Stimulated activated CD8-positive, alpha-beta memory T cell treated with anti-CD3 and anti-CD28 coated beads, Interleukin-4, amount 100 ng/mL, for 4 hours (primary cell): ENCODE results near the gene RAB3B.
"Not testable (repeated sequence)": the region's sequence is repeated elsewhere in the genome, so short reads cannot be mapped to it uniquely, and the experiment has no call there.

Experiments
- DNase-seq, 2 donors: peaks; one replicate each; pipeline ENCODE4 v3.0.0-alpha.2; 2020; ENCODE audit warnings: low read depth in 2 of 2, low spot score in 1 of 2

Gene RAB3B

DNA sequence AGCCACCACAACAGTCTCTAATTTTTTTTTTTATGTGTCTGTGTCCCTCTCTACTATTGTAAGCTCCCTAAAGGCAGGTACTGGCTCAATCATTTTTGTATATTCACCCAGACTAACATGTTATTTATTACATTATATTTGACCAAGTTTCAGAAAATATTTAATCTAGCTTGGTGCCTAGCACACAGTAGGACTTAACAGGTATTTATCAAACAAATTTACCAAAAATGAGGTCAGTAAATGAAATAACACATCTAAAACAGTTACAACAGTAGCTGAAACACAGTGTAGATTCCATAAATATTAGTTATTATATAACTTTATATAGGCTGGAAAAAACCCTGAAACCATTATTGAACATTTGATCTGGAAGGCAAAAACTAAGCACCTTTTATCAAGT, 114.7 kb downstream of the RAB3B start:
- no peak for DNase-seq

DNA sequence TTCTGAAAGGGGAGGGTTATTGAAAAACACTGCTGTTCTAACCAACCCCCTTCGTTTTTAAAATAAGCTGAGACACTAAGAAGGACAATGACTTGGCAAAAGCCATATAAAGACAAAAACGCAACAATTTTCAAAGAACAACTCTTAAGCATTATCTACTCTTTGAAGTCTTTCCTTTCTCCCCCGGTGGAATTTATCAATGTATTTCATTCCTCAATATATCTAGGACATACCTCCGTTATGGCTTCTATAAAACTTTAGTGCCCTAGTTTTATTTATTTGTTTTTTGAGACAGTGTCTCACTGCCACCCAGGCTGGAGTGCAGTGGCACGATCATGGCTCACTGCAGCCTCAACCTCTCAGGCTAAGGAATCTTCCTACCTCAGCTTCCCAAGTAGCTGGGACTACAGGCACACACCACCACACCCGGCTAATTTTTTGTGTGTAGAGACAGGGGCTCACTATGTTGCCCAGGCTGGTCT, 115.2 kb downstream of the RAB3B start:
- no peak for DNase-seq

DNA sequence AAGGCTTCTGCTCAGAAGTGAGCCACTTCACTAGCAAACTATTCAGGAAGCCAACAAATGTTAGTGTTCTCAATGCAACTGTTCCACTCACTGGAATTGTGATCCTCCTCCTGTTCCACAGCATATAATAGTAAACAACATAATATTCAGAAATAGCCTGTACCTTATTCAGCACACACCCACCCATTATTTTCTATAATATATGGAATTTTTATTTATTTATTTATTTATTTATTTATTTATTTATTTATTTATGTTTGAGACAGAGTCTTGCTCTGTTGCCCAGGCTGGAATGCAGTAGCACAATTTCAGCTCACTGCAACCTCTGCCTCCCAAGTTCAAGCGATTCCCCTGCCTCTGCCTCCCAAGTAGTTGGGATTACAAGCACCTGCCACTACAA, 117.2 kb downstream of the RAB3B start:
- DNase-seq = not testable (repeated sequence)

DNA sequence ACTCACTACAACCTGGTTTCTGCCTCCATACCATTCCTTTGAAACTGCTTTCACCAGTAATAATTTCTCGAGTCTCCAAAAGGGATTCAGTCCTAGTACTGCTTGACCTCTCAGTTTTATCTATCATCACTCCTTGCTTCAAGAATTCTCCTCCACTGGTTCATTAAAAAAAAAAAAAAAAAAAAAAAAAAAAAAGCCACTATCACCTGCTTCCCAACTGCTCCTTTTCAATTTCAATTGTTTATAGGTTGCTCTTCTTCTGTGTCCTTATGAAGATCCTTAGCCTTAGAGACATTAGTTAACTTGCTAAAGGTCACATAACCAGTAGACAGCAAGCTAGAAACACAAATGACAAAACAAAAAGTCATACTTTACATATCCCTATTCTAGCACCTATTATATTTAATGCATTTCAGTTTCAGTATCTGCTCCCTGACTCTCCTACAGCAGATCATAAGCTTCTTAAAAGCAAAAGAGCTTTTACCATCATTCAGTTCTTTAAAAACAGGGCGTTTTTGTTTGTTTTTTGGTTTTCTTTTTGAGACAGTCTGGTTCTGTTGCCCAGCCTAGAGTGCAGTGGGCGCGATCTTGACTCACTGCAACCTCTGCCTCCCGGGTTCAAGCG, 119.0 kb downstream of the RAB3B start:
- DNase-seq = no peak

DNA sequence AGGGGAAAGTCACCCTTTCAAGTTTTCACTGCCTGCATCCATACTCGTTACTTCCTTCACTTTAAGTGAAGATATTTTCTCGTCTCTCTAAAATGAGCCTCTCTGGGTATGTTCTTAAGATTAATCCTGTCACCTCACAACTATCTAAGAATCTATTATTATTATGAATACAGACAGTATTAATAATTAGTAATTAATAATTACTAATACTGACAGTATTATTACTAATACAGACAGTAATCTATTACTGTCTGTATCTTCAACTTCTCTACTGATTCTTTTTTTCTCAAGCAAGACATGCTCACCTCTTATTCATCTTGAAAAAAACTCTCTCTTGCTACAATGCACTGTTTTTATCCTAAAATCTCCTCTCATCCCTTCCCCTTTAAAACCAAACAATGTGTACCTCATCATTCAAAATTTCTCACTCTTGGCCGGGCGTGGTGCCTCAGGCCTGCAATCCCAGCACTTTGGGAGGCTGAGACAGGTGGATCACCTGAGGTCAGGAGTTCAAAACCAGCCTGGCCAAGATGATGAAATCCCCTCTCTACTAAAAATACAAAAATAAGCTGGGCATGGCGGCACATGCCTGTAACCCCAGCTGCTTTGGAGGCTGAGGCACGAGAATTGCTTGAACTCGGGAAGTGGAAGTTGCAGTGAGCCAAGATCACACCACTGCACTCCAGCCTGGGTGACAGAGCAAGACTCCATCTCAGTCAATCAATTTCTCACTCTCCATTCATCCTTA, 119.7 kb downstream of the RAB3B start:
- DNase-seq = no peak

DNA sequence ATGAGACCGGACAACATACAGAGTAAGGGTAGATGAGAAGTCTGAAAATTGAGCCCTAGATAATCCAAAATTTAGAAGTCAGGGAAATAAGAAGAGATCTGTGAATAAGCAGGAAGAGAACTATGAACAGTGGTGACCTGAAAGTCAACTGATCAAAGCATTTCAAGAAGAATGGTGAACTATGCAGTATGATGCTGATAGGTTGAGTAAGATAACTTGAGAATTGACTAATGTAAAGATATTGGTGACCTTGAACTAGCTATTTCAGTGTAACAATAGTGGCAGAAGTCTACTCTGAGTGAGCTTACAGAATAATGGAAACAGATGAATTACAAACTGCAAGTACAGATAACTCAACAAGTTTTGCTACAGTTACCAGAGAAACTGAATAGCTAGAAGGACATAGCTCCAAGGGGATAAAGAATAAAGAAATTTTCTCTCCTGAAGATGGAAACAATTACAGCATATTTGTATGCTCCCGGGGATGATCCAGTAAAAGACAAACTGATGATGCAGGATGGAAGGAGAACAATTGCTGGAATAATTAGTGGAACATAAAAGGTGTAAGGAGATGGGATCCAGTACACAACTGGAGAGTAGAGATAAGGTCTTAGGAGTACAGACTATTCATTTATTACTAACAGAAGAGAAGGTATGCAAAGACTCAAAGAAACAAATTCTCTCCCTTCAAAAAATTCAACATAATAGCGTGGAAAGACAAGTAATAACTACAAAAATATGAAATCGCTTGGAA, 122.8 kb downstream of the RAB3B start:
- DNase-seq = no peak

DNA sequence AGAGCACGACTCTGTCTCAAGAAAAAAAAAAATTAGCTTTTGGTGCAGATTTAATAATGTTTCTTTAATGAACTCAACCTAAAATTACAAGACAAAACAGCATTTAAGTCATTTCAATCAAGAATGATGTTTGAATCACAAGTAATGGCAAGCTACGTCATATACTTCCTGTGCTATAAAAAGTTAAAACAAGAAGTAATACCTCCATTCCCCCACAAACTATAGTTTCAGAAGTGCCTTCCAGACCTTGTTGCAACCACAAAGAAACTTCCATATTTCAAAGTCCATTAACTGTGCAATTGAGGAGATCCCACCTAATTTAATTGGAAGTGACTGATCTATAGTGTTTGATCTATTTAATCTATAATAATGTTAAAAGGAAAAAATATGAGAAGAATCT, 127.1 kb downstream of the RAB3B start:
- DNase-seq = no peak

DNA sequence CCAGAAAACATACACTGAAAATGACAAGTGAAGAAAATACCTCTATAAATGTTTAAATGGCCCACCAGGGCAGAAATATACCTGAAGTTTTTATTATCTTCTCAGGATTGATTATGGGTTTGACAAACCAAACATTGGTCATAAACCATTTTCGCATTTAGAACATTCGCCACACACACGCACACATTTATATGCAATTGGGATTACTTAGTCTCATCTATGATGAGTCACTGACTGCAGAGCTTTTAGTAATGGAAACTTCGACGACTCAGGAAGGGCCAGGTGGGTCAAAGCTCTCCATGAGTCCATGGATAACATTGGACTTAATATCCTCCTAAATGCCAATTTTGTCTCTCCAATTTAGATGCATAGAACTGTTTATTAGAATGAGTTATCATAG, 128.8 kb downstream of the RAB3B start:
- no peak for DNase-seq

DNA sequence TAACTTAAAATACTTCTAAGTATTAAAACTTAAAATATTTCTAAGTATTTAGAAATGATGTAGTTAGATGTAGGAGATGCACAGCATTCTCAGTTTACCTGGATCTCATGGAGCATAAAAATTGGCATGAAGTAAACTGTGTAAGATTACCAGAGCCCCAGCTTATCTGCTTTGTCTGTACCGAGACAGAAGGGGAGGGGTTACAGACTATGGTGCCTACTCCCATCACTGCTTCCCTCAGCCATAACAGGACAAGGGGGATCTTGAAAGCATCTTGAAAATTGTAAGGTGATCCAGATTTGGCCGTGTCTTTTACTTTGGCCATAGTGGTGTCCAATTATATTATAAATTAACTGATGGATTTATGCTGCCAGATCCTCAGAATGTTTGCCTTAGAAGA, 130.8 kb downstream of the RAB3B start:
- no peak for DNase-seq

DNA sequence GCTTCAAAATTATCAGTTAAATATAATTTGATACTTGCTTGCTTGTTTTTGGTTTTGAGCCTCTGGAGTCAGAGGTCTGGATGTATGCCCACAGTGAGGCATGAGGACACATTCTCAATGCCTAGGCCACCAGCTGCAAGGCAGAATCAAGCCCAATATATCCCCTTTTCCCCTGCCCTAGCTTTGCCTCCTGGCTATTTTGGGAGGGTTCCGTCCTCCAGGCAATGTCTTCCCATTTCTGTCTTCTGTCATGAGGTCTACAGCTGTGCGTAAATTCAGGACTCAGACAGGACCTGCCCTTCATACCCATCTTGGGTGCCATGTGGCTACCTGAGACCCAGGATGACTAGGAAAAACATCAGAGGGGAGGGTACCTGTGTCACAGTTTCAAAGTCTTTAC, 131.2 kb downstream of the RAB3B start:
- DNase-seq = no peak

DNA sequence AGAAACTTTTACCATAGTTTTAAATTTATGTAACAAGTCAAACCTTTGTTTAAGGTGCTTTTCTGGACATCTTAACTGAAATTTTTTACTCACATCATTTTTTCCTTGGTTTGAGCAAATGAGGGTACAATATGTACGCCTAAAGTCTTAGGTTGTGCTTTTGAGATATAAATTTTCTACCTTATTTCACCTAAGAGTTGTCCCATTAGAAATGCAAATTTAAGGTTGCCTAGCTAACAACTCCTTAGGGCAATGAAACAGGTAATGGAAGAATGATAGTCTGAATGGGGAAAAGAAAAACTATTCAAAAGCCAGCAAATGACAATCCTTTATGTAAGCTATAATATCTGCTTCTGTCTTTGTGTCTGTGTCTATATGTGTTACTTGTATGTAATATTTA, 131.6 kb downstream of the RAB3B start:
- no peak for DNase-seq
